Activated CD4-positive, alpha-beta T cell treated with anti-CD3 and anti-CD28 coated beads, Interleukin-2, amount 50 U/mL, for 16 hours (primary cell): ENCODE measurements around the gene DOP1B.
"Not testable (repeated sequence)": the region's sequence is repeated elsewhere in the genome, so short reads cannot be mapped to it uniquely, and the experiment has no call there.

ENCODE experiments used
- DNase-seq: peaks from one replicate; pipeline ENCODE4 v3.0.0-alpha.2; 2020

Gene DOP1B

GRCh38 chr21:36135391-36136102 lies 21.1 kb upstream of the DOP1B start:
- peak; percentile 70 for DNase-seq

GRCh38 chr21:36139791-36140190 lies 16.8 kb upstream of the DOP1B start:
- not testable (repeated sequence) for DNase-seq

DNA sequence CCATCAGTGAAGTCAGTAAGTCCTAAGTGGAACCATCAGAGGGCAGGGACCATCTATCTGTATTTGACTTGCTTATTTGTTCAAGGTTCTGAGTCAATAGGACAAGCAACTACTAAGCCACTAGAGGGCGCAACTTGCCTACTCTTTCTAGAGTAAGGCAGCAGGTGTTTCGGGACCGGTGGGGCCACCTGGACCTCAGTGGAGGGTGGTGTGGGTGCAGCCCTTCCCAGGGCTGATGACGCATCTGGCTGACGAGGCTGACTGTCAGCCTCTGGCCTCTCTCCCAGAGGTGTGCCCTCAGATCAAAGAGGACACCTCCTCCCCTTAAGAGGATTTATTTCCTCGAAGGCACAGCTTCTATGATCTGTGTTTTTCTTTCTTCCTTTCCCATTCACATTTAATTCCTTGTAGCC lies 15.1 kb upstream of the DOP1B start:
- peak; percentile 88 for DNase-seq

- DNase-seq: not testable (repeated sequence)
These were observed 12.4 kb upstream of the DOP1B start for GRCh38 chr21:36144233-36144632.

DNA sequence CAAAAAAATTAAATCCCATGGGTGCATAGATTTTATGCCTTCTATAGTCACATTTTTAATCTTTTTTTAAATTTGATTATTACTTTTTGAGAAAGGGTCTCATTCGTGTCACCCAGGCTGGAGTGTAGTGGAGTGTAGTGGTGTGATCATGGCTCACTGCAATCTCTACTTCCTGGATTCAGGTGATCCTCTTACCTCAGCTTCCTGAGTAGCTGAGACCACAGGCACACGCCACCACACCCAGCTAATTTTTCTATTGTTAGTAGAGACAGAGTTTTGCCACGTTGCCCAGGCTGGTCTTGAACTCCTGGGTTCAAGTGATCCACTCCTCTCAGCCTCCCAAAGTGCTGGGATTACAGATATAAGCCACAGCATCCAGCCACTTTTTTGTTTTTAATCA lies 11.4 kb upstream of the DOP1B start:
- no peak for DNase-seq

- DNase-seq: no peak
These were observed 8.7 kb upstream of the DOP1B start for GRCh38 chr21:36147911-36148310.

GRCh38 chr21:36148886-36149285 lies 7.7 kb upstream of the DOP1B start:
- DNase-seq: no peak

DNA sequence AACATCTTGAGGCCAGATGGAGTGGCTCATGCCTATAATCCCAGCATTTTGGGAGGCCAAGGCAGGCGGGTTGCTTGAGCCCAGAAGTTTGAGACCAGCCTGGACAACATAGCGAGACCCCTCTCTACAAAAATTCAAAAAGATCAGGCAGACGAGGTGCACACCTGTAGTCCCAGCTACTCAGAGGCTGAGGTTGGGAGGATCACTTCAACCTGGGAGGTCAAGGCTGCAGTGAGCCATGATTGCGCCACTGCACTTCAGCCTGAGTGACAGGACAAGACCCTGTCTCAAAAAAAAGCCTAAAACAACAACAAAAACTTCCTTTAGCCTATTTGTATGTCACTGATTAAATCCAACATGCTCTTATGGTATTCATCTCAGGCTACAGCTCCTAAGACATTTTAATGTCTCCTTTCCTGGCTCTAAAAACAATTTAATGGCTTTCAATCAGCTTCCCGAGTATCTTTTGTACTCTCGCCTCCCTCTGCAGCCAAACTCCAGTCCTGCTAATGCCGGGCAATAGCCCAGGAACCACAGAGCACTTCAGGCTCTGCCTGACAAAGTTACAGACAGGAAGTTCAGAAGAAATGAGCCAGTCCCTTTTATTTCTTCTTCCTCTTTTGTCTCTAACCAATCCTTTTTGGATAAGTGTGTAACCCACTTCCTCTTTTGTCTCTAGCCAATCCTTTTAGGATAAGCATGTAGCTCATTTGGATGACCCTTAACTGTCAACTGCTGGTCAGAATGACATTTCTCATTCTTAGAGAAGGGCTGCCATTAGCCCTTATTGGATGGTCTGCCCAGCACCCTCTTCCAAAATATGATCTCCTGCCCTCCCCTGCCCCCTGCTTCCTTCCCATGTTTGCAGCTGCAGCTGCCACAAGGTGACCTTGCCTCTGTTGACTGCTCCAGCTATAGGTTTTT lies 6.6 kb upstream of the DOP1B start:
- DNase-seq: no peak

DNA sequence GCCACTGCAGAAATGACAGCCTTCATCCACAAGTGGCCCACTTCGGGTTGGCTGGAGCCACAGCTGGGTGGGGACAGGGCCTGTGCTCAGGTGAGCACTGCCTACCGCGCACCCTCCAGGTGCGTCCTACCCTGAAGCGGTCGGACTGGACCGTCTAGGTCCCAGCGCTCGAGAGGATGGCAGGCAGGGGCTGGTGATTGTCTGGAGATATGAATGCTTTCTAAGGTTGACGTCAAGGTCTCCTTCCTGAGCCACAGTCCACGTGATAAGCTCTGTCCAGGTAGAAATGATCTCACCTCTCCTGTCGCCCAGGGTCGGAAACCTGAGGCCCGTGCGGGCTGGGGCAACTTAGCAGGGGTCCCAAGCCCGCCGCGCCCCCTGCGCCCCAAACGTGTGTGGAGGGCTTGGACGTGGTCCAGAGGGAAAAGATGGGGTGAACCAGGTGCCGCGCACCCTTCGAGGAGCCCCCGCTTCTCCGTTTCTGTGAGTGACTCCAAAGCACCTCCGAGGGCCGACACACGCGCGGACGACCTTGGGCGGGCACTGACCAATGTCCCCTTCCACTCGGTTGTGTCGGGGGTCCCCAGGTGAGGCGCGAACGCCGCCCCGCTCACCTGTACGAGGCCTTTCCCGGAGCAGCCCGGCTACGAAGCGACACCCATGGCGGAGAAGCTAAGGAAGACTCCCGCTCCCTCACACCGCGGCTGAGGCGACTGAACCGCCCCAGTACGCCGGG lies 853 bp upstream of the DOP1B start:
- DNase-seq: no peak

- peak; percentile 100 for DNase-seq
These were observed 247 bp upstream of the DOP1B start for GRCh38 chr21:36156339-36156814.

GRCh38 chr21:36159356-36159921 lies 2.8 kb downstream of the DOP1B start:
- DNase-seq: no peak

DNA sequence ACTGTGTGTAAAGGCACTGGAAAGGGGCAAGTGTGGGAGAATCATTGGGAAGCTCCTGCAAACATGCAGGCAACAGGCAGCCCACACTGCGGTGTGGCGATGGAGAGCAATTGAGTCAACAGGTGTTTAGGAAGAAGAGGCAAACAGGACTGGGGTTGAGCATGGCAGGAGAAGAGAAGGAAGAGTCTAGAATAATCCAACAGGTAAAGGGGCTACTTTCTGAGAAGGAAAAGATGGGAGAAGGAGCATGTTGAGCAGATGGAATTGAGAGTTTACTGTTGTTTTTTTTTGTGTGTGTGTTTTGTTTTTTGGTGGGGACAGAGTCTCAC lies 4.2 kb downstream of the DOP1B start:
- no peak for DNase-seq

DNA sequence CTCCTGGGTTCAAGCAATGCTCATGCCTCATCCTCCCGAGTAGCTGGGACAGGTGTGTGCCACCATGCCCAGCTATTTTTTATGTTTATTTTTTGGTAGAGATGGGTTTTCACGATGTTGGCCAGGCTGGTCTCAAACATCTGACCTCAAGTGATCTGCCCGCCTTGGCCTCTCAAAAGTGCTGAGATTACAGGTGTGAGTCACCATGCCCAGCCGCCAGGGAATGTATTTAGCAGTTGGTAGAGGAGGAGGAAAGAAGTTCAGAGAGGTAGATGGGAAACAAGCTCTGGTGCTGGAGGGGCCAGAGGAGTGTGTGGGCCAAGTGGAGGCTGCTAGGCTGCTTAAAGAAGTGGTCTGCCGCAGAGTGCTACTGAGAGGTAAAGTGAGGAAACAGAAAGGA lies 6.0 kb downstream of the DOP1B start:
- DNase-seq: no peak

DNA sequence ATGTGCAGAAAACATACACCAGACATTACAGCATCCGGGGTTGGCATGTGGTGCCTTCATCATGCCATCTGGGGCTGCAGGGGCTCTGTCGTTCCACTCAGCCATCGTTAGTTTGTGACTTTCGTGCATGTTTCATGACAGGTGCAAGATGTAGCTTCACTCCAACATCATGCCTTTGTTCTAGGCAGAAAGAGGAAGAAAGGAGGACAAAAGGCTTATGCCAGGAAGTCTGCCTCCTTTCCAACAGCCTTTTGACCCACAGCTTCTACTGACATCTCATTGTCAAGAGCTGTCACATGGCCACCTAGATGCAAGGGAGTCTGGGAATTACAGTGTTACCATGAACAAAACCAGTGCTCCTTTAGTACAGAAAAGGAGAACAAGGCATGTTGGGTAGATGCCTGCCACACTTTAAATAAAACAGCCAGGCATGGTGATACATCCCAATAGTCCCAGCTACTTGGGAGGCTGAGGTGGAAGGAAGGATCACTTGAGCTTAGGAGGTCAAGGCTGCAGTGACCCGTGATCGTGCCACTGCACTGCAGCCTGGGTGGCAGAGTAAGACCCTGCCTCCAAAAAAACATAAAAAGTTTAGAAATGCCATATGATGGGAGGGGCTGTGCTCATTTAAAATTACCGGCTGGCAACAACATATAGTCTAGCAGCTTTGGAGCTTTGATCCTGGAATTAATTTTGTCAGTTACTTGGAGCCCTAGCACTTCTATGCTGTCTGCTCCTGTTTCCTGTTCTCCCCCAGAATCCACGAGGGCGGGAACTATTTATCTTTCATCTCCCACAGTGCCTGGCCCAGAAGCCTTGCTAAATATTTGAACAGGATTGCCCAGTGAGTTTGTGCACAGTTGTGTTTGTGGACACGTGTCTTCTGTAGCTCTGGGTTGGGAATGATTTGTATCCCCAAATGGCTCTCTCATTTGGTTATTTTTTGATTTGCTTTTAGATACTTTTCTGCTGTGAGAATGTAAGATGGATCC lies 7.4 kb downstream of the DOP1B start:
- DNase-seq: no peak

- DNase-seq: no peak
These were observed 8.7 kb downstream of the DOP1B start for GRCh38 chr21:36165356-36165755.

- no peak for DNase-seq
These were observed 10.1 kb downstream of the DOP1B start for GRCh38 chr21:36166705-36167104.

DNA sequence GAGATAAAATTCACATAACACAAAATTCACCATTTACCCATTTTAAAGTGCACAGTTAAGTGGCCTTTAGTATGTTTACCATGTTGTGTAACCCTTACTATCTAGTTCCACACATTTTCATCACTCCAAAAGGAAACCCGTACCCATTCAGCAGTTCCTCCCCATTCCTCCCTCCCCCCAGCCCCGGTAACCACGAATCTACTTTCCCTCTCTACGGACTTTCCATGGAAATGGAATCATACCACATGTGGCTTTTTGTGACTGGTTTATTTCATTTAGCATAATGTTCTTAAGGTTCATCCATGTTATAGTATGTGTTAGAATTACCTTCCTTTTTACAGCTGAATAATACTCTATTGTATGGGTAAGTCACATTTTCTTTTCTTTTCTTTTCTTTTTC lies 10.9 kb downstream of the DOP1B start:
- DNase-seq: no peak

- no peak for DNase-seq
These were observed 13.0 kb downstream of the DOP1B start for GRCh38 chr21:36169470-36170128.

- no peak for DNase-seq
These were observed 14.2 kb downstream of the DOP1B start for GRCh38 chr21:36170823-36171222.

GRCh38 chr21:36171336-36171735 lies 14.7 kb downstream of the DOP1B start:
- DNase-seq: no peak

GRCh38 chr21:36171741-36172331 lies 15.2 kb downstream of the DOP1B start:
- no peak for DNase-seq
